Liver (tissue), 9 donors: ENCODE results near the gene DPYSL4. TPM values are rescaled to one million over a fixed set of nuclear protein-coding genes. Genes with fewer than 3 reads are reported as not detected.

ENCODE experiments used
- DNase-seq: peaks from one replicate; pipeline ENCODE4 v3.0.0-alpha.2; 2017; ENCODE audit warnings: low spot score
- H3K27ac ChIP-seq, 2 donors: one replicate each; pipeline ENCODE4 v1.7.0; 2013; ENCODE audit warnings: inconsistent platforms in 2 of 2, low read length in 2 of 2, control low read depth in 1 of 2, low read depth in 1 of 2, mild to moderate bottlenecking in 1 of 2
- H3K27me3 ChIP-seq, 4 donors: one replicate each; pipeline versions ENCODE4 v1.6.1 to v1.7.0; 2013; ENCODE audit warnings: low read length in 3 of 4, inconsistent platforms in 1 of 4, mild to moderate bottlenecking in 1 of 4, moderate library complexity in 1 of 4; ENCODE audit not compliant: control insufficient read depth in 4 of 4, insufficient read depth in 4 of 4
- H3K36me3 ChIP-seq, 4 donors: one replicate each; pipeline versions ENCODE4 v1.6.1 to v1.7.0; 2013; ENCODE audit warnings: low read length in 3 of 4, mild to moderate bottlenecking in 3 of 4, low read depth in 1 of 4, moderate library complexity in 1 of 4; ENCODE audit not compliant: control insufficient read depth in 4 of 4, insufficient read depth in 3 of 4
- H3K4me1 ChIP-seq, 4 donors: one replicate each; pipeline versions ENCODE4 v1.6.1 to v1.7.0; 2013; ENCODE audit warnings: low read length in 3 of 4, mild to moderate bottlenecking in 3 of 4, moderate library complexity in 1 of 4; ENCODE audit not compliant: control insufficient read depth in 4 of 4, insufficient read depth in 4 of 4
- H3K4me3 ChIP-seq, 3 donors: one replicate each; pipeline versions ENCODE4 v1.6.1 to v1.7.0; 2013; ENCODE audit warnings: low read length in 3 of 3, control low read depth in 1 of 3, low read depth in 1 of 3, mild to moderate bottlenecking in 1 of 3
- H3K9ac ChIP-seq, 2 donors: one replicate each; pipeline ENCODE4 v1.7.0; 2013; ENCODE audit warnings: low read length in 2 of 2, mild to moderate bottlenecking in 2 of 2, moderate library complexity in 2 of 2, control low read depth in 1 of 2, low read depth in 1 of 2
- H3K9me3 ChIP-seq, 4 donors: one replicate each; pipeline versions ENCODE4 v1.6.1 to v1.7.0; 2013; ENCODE audit warnings: low read length in 3 of 4; ENCODE audit not compliant: control insufficient read depth in 4 of 4
- CTCF ChIP-seq: fragments of 150-350 bp; IDR thresholded peaks from 2 replicates; pipeline ENCODE4 v1.5.1; 2017; ENCODE audit warnings: improper control_type of control experiment, low read depth, low read length; ENCODE audit not compliant: missing input control
- EGR1 ChIP-seq, 2 donors: IDR thresholded peaks; 2 replicates each; pipeline ENCODE4 v1.6.1; 2016 to 2018; ENCODE audit warnings: antibody characterized with exemption in 2 of 2, low read depth in 2 of 2
- FOXA1 ChIP-seq: IDR thresholded peaks from 2 replicates; pipeline ENCODE4 v1.6.1; 2016; ENCODE audit warnings: antibody characterized with exemption
- FOXA2 ChIP-seq: IDR thresholded peaks from 2 replicates; pipeline ENCODE4 v1.6.1; 2016; ENCODE audit warnings: antibody characterized with exemption
- GABPA ChIP-seq, 2 donors: IDR thresholded peaks in 1 of 2; conservative IDR thresholded peaks in 1 of 2; 2 replicates each; pipeline ENCODE4 v1.6.1; 2016; ENCODE audit warnings: antibody characterized with exemption in 2 of 2, mild to moderate bottlenecking in 1 of 2, moderate library complexity in 1 of 2
- HNF4A ChIP-seq, 2 donors: conservative IDR thresholded peaks; 2 replicates each; pipeline ENCODE4 v1.6.1; 2016; ENCODE audit warnings: antibody characterized with exemption in 2 of 2, mild to moderate bottlenecking in 2 of 2
- HNF4G ChIP-seq: IDR thresholded peaks from 2 replicates; pipeline ENCODE4 v1.6.1; 2016; ENCODE audit warnings: antibody characterized with exemption
- JUND ChIP-seq, 2 donors: IDR thresholded peaks; 2 replicates each; pipeline ENCODE4 v1.6.1; 2016; ENCODE audit warnings: antibody characterized with exemption in 2 of 2
- NR2F2 ChIP-seq: IDR thresholded peaks from 2 replicates; pipeline ENCODE4 v1.6.1; 2016; ENCODE audit warnings: antibody characterized with exemption
- RAD21 ChIP-seq, 2 donors: IDR thresholded peaks; 2 replicates each; pipeline ENCODE4 v1.6.1; 2016; ENCODE audit warnings: antibody characterized with exemption in 2 of 2, mild to moderate bottlenecking in 2 of 2
- RXRA ChIP-seq, 2 donors: IDR thresholded peaks; 2 replicates each; pipeline ENCODE4 v1.6.1; 2017 to 2018; ENCODE audit warnings: antibody characterized with exemption in 2 of 2, mild to moderate bottlenecking in 1 of 2
- SP1 ChIP-seq: IDR thresholded peaks from 2 replicates; pipeline ENCODE4 v1.6.1; 2018; ENCODE audit warnings: antibody characterized with exemption, mild to moderate bottlenecking
- TAF1 ChIP-seq: conservative IDR thresholded peaks from 2 replicates; pipeline ENCODE4 v1.6.1; 2016; ENCODE audit warnings: antibody characterized with exemption, mild to moderate bottlenecking
- YY1 ChIP-seq: IDR thresholded peaks from 2 replicates; pipeline ENCODE4 v1.6.1; 2016; ENCODE audit warnings: antibody characterized with exemption, mild to moderate bottlenecking
- ZBTB33 ChIP-seq: IDR thresholded peaks from 2 replicates; pipeline ENCODE4 v1.6.1; 2016; ENCODE audit warnings: antibody characterized with exemption
- WGBS: extraction: QIAGEN DNeasy Blood & Tissue Kit; methylation state at CpG from one replicate; pipeline ENCODE4 v1.1.7; 2013; 5-methylcytosine and 5-hydroxymethylcytosine counted together
- polyA plus RNA-seq, 2 donors: library from polyadenylated mRNA; stranded (reverse) in 1 of 2; unstranded in 1 of 2; fragments of 200-250 nt in 1 of 2; fragments of >200 nt in 1 of 2; fragmentation: Nextera tagmentation in 1 of 2; extraction: Ambion mirVana in 1 of 2; gene quantifications; one replicate each; pipeline versions ENCODE4 v1.2.1 to v1.2.3, GENCODE V29; 2013 to 2015
- total RNA-seq, 2 donors: library from RNA; depleted of rRNA; stranded (reverse); fragments of >200 nt; gene quantifications; one replicate each; pipeline ENCODE4 v1.2.3, GENCODE V29; 2014
- TF ChIP-seq, protein P1 (sequence below): IDR thresholded peaks from 2 replicates; pipeline ENCODE4 v1.6.1; 2016; ENCODE audit warnings: antibody characterized with exemption
- TF ChIP-seq, protein P2 (sequence below): IDR thresholded peaks from 2 replicates; pipeline ENCODE4 v1.6.1; 2016; ENCODE audit warnings: antibody characterized with exemption
- TF ChIP-seq, protein P3 (sequence below): IDR thresholded peaks from 2 replicates; pipeline ENCODE4 v1.6.1; 2016; ENCODE audit warnings: antibody characterized with exemption, mild to moderate bottlenecking
- donor health status: healthy.
- donor health status: healthy.
- donor health status: healthy.
- donor health status: healthy.
- donor health status: healthy.

The DPYSL4 gene
- total and polyA plus RNA-seq, 4 donors: 0.19 to 2.2 (median 0.26) TPM

- 77% methylated on average over 36 of the region's 36 CpGs for WGBS
- DNase-seq: no peak
- TF ChIP-seq, protein P1, sequence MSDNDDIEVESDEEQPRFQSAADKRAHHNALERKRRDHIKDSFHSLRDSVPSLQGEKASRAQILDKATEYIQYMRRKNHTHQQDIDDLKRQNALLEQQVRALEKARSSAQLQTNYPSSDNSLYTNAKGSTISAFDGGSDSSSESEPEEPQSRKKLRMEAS: no peak
- no peak for TF ChIP-seq CTCF
- TF ChIP-seq NR2F2: no peak
- no peak for TF ChIP-seq TAF1
- TF ChIP-seq FOXA1: no peak
- TF ChIP-seq ZBTB33: no peak
- TF ChIP-seq RXRA (IDR thresholded peaks at IDR 0.05): no peak
- TF ChIP-seq YY1: no peak
- no peak for TF ChIP-seq EGR1 (IDR thresholded peaks at IDR 0.05; ENCODE audit: low read depth in 2 of 2)
- no peak for TF ChIP-seq HNF4G
- TF ChIP-seq, protein P2, sequence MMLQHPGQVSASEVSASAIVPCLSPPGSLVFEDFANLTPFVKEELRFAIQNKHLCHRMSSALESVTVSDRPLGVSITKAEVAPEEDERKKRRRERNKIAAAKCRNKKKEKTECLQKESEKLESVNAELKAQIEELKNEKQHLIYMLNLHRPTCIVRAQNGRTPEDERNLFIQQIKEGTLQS: no peak
- no peak for TF ChIP-seq FOXA2
- no peak for TF ChIP-seq RAD21 (IDR thresholded peaks at IDR 0.05)
- TF ChIP-seq JUND (IDR thresholded peaks at IDR 0.05): no peak
- TF ChIP-seq GABPA (IDR thresholded peaks at IDR 0.05 in 1 of 2, conservative IDR thresholded peaks at IDR 0.05 in 1 of 2): no peak
- TF ChIP-seq HNF4A (conservative IDR thresholded peaks at IDR 0.05): no peak
- TF ChIP-seq SP1: no peak
- TF ChIP-seq, protein P3, sequence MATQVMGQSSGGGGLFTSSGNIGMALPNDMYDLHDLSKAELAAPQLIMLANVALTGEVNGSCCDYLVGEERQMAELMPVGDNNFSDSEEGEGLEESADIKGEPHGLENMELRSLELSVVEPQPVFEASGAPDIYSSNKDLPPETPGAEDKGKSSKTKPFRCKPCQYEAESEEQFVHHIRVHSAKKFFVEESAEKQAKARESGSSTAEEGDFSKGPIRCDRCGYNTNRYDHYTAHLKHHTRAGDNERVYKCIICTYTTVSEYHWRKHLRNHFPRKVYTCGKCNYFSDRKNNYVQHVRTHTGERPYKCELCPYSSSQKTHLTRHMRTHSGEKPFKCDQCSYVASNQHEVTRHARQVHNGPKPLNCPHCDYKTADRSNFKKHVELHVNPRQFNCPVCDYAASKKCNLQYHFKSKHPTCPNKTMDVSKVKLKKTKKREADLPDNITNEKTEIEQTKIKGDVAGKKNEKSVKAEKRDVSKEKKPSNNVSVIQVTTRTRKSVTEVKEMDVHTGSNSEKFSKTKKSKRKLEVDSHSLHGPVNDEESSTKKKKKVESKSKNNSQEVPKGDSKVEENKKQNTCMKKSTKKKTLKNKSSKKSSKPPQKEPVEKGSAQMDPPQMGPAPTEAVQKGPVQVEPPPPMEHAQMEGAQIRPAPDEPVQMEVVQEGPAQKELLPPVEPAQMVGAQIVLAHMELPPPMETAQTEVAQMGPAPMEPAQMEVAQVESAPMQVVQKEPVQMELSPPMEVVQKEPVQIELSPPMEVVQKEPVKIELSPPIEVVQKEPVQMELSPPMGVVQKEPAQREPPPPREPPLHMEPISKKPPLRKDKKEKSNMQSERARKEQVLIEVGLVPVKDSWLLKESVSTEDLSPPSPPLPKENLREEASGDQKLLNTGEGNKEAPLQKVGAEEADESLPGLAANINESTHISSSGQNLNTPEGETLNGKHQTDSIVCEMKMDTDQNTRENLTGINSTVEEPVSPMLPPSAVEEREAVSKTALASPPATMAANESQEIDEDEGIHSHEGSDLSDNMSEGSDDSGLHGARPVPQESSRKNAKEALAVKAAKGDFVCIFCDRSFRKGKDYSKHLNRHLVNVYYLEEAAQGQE: no peak
- H3K4me3 ChIP-seq: no peak overlapping the region
- H3K9ac ChIP-seq: no peak overlapping the region
- H3K27ac ChIP-seq: no peak overlapping the region
- H3K27me3 ChIP-seq: peaks cover 0 to 4% (median 0%) of the 10 kb centered on the region in 4 donors
- H3K9me3 ChIP-seq: no peaks in the 10 kb centered on the region
- no peaks in the 10 kb centered on the region for H3K4me1 ChIP-seq
- H3K36me3 ChIP-seq: no peaks in the 10 kb centered on the region
Observed at GRCh38 chr10:132170561-132171361, 16.0 kb upstream of the DPYSL4 start.
